Sigmoid colon (tissue), 4 donors: ENCODE data around the gene FAM24B.

Source experiments
- CTCF ChIP-seq, 4 experiments: fragments of 450-650 bp in 3 of 4; fragments of 200-600 bp in 1 of 4; IDR thresholded peaks; one replicate each; pipeline ENCODE4 v1.5.1; 2016 to 2019; ENCODE audit warnings: antibody characterized with exemption in 4 of 4, mild to moderate bottlenecking in 3 of 4, moderate library complexity in 2 of 4
- EP300 ChIP-seq, 4 donors: sonication (generic); formaldehyde crosslinking; IDR thresholded peaks; one replicate each; pipeline ENCODE4 v1.6.1; 2017; ENCODE audit warnings: antibody characterized with exemption in 4 of 4
- POLR2A ChIP-seq, 2 donors: fragments of 450-650 bp; IDR thresholded peaks; one replicate each; pipeline ENCODE4 v1.6.1; 2016; ENCODE audit warnings: antibody characterized with exemption in 2 of 2, mild to moderate bottlenecking in 2 of 2, moderate library complexity in 2 of 2

DNA sequence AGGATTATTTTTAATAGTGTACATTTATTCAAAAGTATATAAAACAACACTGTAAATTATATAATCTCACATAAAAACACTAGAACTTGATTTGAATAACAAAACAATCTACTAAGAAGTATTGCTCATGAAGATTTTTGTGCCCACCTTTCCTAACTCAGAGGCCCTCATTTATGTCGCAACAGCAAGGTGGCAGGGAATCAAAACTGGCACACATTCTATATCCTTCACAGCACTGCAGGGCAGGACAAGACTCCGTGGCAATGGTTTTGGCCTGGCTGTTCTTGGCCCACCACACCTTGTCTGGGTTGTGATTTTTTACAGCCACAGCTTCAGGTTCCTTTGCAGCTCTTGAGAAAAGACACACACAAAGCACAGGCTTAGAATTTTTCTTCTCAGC, 30.3 kb downstream of the FAM24B start:
- no peak for TF ChIP-seq CTCF (IDR thresholded peaks at IDR 0.05)
- no peak for TF ChIP-seq POLR2A (IDR thresholded peaks at IDR 0.05)
- no peak for TF ChIP-seq EP300 (IDR thresholded peaks at IDR 0.05)
